HEK293 (cell line): ENCODE results near the gene MAGI2.

Experiments used
- CTCF ChIP-seq: fragments of 450-650 bp; formaldehyde crosslinking; IDR thresholded peaks from 2 replicates; pipeline ENCODE4 v1.5.1; 2016; ENCODE audit warnings: missing biosample characterization, missing genetic modification characterization
- ZNF23 ChIP-seq: fragments of 450-650 bp; formaldehyde crosslinking; IDR thresholded peaks from 2 replicates; pipeline ENCODE4 v1.5.1; 2016; ENCODE audit warnings: missing biosample characterization, missing genetic modification characterization, borderline replicate concordance
- ZNF501 ChIP-seq: fragments of 450-650 bp; formaldehyde crosslinking; IDR thresholded peaks from 2 replicates; pipeline ENCODE4 v1.5.1; 2016; ENCODE audit warnings: missing biosample characterization, missing genetic modification characterization

DNA sequence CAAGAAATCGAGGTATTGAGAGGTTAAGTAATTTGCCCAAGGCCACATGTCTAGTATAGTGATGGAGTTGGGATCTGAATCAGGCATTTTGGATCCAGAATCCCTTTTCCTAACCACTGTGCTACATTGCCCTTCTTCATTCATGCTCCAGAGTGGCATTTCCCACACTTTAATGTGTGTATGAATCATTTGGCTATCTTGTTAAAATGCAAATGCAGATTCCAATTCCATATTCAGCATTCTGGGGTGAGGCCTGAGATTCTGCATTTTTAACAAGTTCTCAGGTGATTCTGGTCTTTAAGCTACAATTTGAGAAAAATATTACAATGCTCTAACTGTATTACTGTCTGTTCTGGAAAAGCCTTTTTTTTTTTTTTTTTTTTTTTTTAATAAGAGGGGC is 1023.6 kb downstream of the MAGI2 start:
- TF ChIP-seq CTCF (no peak), ZNF23 (tag by site-specific recombination) (no peak), ZNF501 (no peak)
